ENCODE measurements around the gene LLGL1. TPM values are rescaled to one million over a fixed set of nuclear protein-coding genes. Genes with fewer than 3 reads are reported as not detected.

The LLGL1 gene
- total RNA-seq, 1 experiment from 2014 or later: 44.3 TPM

- intact Hi-C loops (cut with micrococcal nuclease): loop anchor here (2.0 to 5.0 kb wide), 2 partner anchors 35 to 53 kb away; partner anchors contain the start of genes LLGL1 and TOP3A
- H3K9me3 ChIP-seq (ENCODE audit: control insufficient read depth in 1 of 2, insufficient read depth in 1 of 2, low read depth in 1 of 2, low read length in 2 of 2): no peaks in the 10 kb centered on the region
- peak; percentile 56 for DNase-seq (ENCODE audit: low read depth, low spot score)
- peaks cover 6 to 22% of the 10 kb centered on the region in 2 experiments; a peak in 3 of 4 replicates for H3K36me3 ChIP-seq (ENCODE audit: control insufficient read depth in 1 of 2, insufficient read depth in 2 of 2, low read length in 2 of 2)
- H3K4me3 ChIP-seq (replicated peaks in 1 of 2; ENCODE audit: low read depth in 1 of 2, low read length in 2 of 2): peak overlapping the region; percentile 55 to 86
- H4K20me1 ChIP-seq (ENCODE audit: insufficient read depth): no peaks in the 10 kb centered on the region
- H3K9me2 ChIP-seq (ENCODE audit: insufficient read depth): no peaks in the 10 kb centered on the region
- ChIA-PET POLR2A (interaction anchor here (0.6 to 1.8 kb wide), 2 partner anchors 10 to 12 kb away, joined by 3 to 5 read pairs; no protein-coding TSS in a partner anchor), CTCF (interaction anchor here (0.7 kb wide), 1 partner anchor 42 kb away, joined by 6 read pairs; no protein-coding TSS in a partner anchor), RAD21 (ENCODE audit: low non-redundant PET in 1 of 2, low total read pairs in 2 of 2, uncharacterized antibody in 2 of 2, unreplicated experiment in 2 of 2) (interaction anchor here in 1 of 2 experiments (0.5 kb wide), 1 partner anchor 101 kb away, joined by 4 read pairs; no protein-coding TSS in a partner anchor)
- H3K27me3 ChIP-seq (ENCODE audit: insufficient read depth, low read length): no peaks in the 10 kb centered on the region
- peak overlapping the region; percentile 86 for H3K9ac ChIP-seq (ENCODE audit: low read length)
- TF ChIP-seq SIN3A (IDR thresholded peaks at IDR 0.05; ENCODE audit: low read depth) (peak; percentile 71; the same call in 1 of the 2 replicates), EGR1 (IDR thresholded peaks at IDR 0.05; ENCODE audit: low read depth) (no peak), MAX (IDR thresholded peaks at IDR 0.05) (peak; percentile 59)
- peaks cover 33 to 43% of the 10 kb centered on the region in 2 experiments for H3K4me1 ChIP-seq (ENCODE audit: control insufficient read depth in 1 of 2, insufficient read depth in 2 of 2, low read length in 2 of 2)
- ATAC-seq: peak; percentile 16
- peaks cover 53% of the 10 kb centered on the region for H3K79me2 ChIP-seq (ENCODE audit: insufficient read depth, low read length)
- peak overlapping the region; percentile 94 for H3K27ac ChIP-seq (ENCODE audit: low read depth, low read length)
- no peak overlapping the region for H2AFZ ChIP-seq (ENCODE audit: low read depth, low read length, poor library complexity, severe bottlenecking)
- H3K4me2 ChIP-seq (ENCODE audit: low read length): peak overlapping the region; percentile 99
- no TSS peak for BruUV-seq (replicated peaks)
Measured at GRCh38 chr17:18259621-18260331, 34.3 kb downstream of the LLGL1 start.

- Histone ChIP-seq H3K9me3 (ENCODE audit: control insufficient read depth in 1 of 2, insufficient read depth in 1 of 2, low read depth in 1 of 2, low read length in 2 of 2) (no peaks in the 10 kb centered on the region), H3K9ac (ENCODE audit: low read length) (peak within 1 kb of the TSS; percentile 86), H3K4me1 (ENCODE audit: control insufficient read depth in 1 of 2, insufficient read depth in 2 of 2, low read length in 2 of 2) (peaks cover 33 to 43% of the 10 kb centered on the region in 2 experiments), H3K9me2 (ENCODE audit: insufficient read depth) (no peaks in the 10 kb centered on the region), H3K27ac (ENCODE audit: low read depth, low read length) (peak within 1 kb of the TSS; percentile 94), H3K36me3 (ENCODE audit: control insufficient read depth in 1 of 2, insufficient read depth in 2 of 2, low read length in 2 of 2) (peaks cover 9 to 14% of the 10 kb centered on the region in 2 experiments; a peak in 3 of 4 replicates), H3K79me2 (ENCODE audit: insufficient read depth, low read length) (peaks cover 46% of the 10 kb centered on the region), H3K4me2 (ENCODE audit: low read length) (peak within 1 kb of the TSS; percentile 99), H3K4me3 (replicated peaks in 1 of 2; ENCODE audit: low read depth in 1 of 2, low read length in 2 of 2) (peak within 1 kb of the TSS; percentile 55 to 86), H4K20me1 (ENCODE audit: insufficient read depth) (no peaks in the 10 kb centered on the region), H2AFZ (ENCODE audit: low read depth, low read length, poor library complexity, severe bottlenecking) (no peak within 1 kb of the TSS), H3K27me3 (ENCODE audit: insufficient read depth, low read length) (no peaks in the 10 kb centered on the region)
- POLR2A ChIA-PET: interaction anchor here (0.6 to 1.8 kb wide), 2 partner anchors 10 to 47 kb away, joined by 3 to 5 read pairs; no protein-coding TSS in a partner anchor
- ATAC-seq: peak; percentile 83
- intact Hi-C loops (cut with micrococcal nuclease): loop anchor here (2.0 to 5.0 kb wide), 2 partner anchors 36 to 52 kb away; partner anchors contain the start of genes LLGL1 and TOP3A
- RAD21 ChIA-PET (ENCODE audit: low non-redundant PET in 1 of 2, low total read pairs in 2 of 2, uncharacterized antibody in 2 of 2, unreplicated experiment in 2 of 2): interaction anchor here in 1 of 2 experiments (0.5 kb wide), 1 partner anchor 100 kb away, joined by 4 read pairs; no protein-coding TSS in a partner anchor
- CTCF ChIA-PET: no interaction called here
- peak; percentile 90 for DNase-seq (ENCODE audit: low read depth, low spot score)
- BruUV-seq (replicated peaks): TSS peak; percentile 51
- peak; percentile 58 for TF ChIP-seq POLR2AphosphoS5 (IDR thresholded peaks at IDR 0.05; ENCODE audit: low read depth, low read length)
- peak; percentile 97 for TF ChIP-seq SP1 (IDR thresholded peaks at IDR 0.05; ENCODE audit: low read depth)
- TF ChIP-seq MAX (IDR thresholded peaks at IDR 0.05): peak; percentile 85
- no peak for TF ChIP-seq RAD21 (IDR thresholded peaks at IDR 0.05; ENCODE audit: low read depth)
- peak; percentile 77 for TF ChIP-seq ZFX (IDR thresholded peaks at IDR 0.05)
- TF ChIP-seq POLR2A (IDR thresholded peaks at IDR 0.05; ENCODE audit: borderline replicate concordance, extremely low read depth, insufficient read depth, insufficient read length): peak; percentile 9
- no peak for TF ChIP-seq EGR1 (IDR thresholded peaks at IDR 0.05; ENCODE audit: low read depth)
Measured at GRCh38 chr17:18260332-18261145, 35.1 kb downstream of the LLGL1 start, which contains the start of gene MIEF2. MIEF2 (plus strand) TSS chr17:18260662; CDS start chr17:18262721, 2,059 bp downstream.
